KBM-7 (cell line): ENCODE results near the gene HOXB3.

Experiments
- DNase-seq: peaks from one replicate; pipeline ENCODE4 v3.0.0-alpha.2; 2015
- in situ Hi-C: fragments of 300-500 bp; cut with MboI; formaldehyde crosslinking; loops from 2 replicates; pipeline ENCODE4 v1.14.3; 2020; ENCODE audit warnings: low sequenced_read_pairs, low pct_unique_long_range_greater_than_20kb, mixed read lengths

Gene HOXB3

GRCh38 chr17:48601207-48601538 is 11.1 kb upstream of the HOXB3 start:
- no peak for DNase-seq
- in situ Hi-C loops, result no loop called here

GRCh38 chr17:48600244-48601098 is 10.4 kb upstream of the HOXB3 start:
- in situ Hi-C loops, result no loop called here
- DNase-seq, result no peak

GRCh38 chr17:48599354-48599753 is 9.3 kb upstream of the HOXB3 start:
- in situ Hi-C loops, result no loop called here
- DNase-seq, result no peak

- DNase-seq, result peak; percentile 42
- in situ Hi-C loops, result no loop called here
Measured at GRCh38 chr17:48598736-48599135, 8.7 kb upstream of the HOXB3 start.

- DNase-seq, result peak; percentile 62
- in situ Hi-C loops, result no loop called here
Measured at GRCh38 chr17:48597778-48598631, 8.0 kb upstream of the HOXB3 start.

- DNase-seq, result no peak
- in situ Hi-C loops, result no loop called here
Measured at GRCh38 chr17:48597528-48597777, 7.4 kb upstream of the HOXB3 start.

GRCh38 chr17:48596735-48597527 is 6.9 kb upstream of the HOXB3 start:
- DNase-seq, result no peak
- in situ Hi-C loops, result no loop called here

GRCh38 chr17:48596000-48596734 is 6.1 kb upstream of the HOXB3 start:
- DNase-seq, result no peak
- in situ Hi-C loops, result no loop called here

- DNase-seq, result no peak
- in situ Hi-C loops, result no loop called here
Measured at GRCh38 chr17:48595278-48595999, 5.4 kb upstream of the HOXB3 start.

GRCh38 chr17:48594538-48595277 is 4.7 kb upstream of the HOXB3 start:
- no peak for DNase-seq
- in situ Hi-C loops, result no loop called here

- in situ Hi-C loops, result no loop called here
- DNase-seq, result peak; percentile 92
Measured at GRCh38 chr17:48593840-48594537, 3.9 kb upstream of the HOXB3 start.

GRCh38 chr17:48593126-48593829 is 3.2 kb upstream of the HOXB3 start, which contains the start of gene HOXB5:
Gene HOXB5 (minus strand): TSS chr17:48593779. CDS start chr17:48593682, 97 bp downstream.
- peak; percentile 47 for DNase-seq
- in situ Hi-C loops, result no loop called here

GRCh38 chr17:48592577-48592976 is 2.5 kb upstream of the HOXB3 start:
- no peak for DNase-seq
- in situ Hi-C loops, result no loop called here

- DNase-seq, result no peak
- in situ Hi-C loops, result no loop called here
Measured at GRCh38 chr17:48592057-48592514, 2.0 kb upstream of the HOXB3 start.

- DNase-seq, result no peak
- in situ Hi-C loops, result no loop called here
Measured at GRCh38 chr17:48591255-48592056, 1.4 kb upstream of the HOXB3 start.

- no peak for DNase-seq
- in situ Hi-C loops, result no loop called here
Measured at GRCh38 chr17:48590607-48591161, 643 bp upstream of the HOXB3 start.
